ENCODE data around the gene PTBP2.
"Not testable (repeated sequence)": the region's sequence is repeated elsewhere in the genome, so short reads cannot be mapped to it uniquely, and the experiment has no call there.

PTBP2 gene

DNA sequence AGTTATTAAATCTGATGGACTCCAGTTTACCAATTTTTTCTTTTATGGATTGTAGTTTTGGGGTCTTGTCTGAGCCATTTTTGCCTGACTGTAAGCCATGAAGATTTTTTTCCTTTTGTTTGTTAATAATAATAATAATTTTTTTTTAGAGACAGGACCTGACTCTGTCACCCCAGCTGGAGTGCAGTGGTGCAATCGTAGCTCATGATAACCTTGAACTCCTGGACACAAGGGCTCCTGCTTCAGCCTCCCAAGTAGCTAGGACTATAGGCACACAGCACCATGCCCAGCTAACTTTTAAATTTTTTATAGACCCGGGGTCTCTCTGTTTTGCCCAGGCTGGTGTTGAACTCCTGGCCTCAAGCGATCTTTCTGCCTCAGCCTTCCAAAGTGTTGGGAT lies 6.3 kb downstream of the PTBP2 start:
- DNase-seq (ENCODE audit: insufficient read length, low spot score) (no peak), FAIRE-seq (no peak)

DNA sequence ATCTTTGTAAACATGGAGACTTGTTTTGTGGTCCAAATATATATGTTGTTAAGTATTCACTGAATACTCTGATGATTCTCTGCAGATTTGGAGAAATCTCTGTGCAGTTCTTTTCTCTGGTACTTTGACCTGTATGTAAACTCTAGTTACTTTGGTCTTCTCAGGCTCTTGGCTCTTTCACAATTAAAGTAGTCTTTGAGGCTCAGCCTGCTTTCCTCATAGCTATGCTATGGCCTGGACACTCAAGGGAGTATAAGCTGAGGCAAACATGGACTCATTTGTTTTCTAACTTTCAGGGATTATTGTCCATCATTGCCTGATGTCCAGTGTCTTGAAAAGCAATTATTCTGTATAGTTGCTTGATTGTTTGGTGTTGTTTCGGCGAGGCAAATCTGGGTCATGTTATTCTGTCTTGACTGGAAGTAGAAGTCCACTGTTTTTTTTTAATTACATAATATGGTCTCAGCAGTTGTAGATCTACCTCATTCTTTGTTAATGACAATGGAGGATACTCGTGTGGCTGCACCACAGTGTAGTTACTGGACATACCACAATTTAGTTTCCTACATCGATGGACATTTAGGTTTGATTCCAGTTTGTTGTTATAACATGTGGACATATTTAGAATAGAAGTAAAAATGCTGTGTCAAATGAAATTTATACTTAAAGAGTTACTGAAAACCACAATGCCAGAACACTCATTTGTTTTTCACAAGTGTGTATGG lies 9.2 kb downstream of the PTBP2 start:
- FAIRE-seq: no peak
- DNase-seq (ENCODE audit: insufficient read length, low spot score): no peak

DNA sequence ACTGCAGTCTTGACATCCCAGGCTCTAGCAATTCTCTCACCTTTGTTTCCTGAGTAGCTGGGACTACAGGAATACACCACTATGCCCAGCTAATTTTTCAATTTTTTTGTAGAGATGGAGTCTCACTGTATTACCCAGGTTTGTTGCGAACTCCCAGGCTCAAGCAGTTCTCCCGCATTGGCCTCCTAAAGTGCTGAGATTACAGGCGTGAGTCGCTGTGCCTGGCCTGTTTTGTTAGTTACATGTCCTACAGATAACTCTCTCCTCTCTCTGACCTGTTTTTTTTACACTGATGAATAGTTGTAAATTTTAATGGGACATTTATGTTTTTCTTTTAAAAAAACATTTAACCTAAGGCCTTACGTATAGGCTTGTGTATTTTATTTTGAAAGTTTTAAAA lies 19.8 kb downstream of the PTBP2 start:
- FAIRE-seq (no peak), DNase-seq (ENCODE audit: insufficient read length, low spot score) (no peak)

DNA sequence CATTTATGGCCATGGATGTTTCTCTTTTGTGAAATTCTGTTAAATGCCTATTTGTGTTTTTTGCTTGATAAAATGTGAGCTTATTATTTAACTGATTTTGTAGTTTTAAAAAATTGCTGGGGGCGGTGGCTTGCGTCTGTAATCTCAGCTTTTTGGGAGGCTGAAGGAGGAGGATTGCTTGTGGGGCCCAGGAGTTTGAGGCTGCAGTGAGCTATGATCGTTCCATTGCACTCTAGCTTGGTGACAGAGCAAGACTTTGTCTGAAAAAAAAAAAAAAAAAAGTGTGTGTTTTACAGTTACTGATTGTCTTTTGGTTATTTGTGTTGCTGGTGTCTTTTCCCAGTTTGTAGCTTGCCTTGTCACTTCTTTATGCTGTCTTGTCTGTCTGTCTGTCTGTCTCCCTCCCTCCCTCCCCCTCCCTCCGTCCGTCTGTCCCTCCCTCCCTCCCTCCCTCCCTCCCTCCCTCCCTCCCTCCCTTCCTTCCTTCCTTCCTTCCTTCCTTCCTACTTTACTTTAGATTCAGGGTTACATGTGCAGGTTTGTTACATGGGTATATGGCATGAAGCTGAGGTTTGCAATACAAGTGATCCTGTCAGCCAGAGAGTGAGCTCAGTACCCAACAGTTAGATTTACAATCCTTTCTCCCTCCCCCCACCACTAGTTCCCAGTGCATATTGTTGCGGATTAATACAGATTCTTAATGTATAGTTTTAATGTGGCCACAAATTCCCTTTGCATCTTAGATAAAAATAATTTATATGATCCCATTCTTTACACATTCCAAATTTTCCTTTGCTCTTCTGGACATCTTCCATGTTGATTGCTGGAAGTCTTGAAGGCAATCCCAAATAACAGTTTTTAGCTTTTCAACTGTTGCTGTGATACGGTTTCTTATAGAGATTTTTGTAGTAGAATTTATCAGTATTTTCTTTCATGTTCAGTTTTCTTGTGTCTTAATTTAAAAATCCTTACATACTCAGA lies 25.1 kb downstream of the PTBP2 start:
- DNase-seq (ENCODE audit: insufficient read length, low spot score): no peak
- no peak for FAIRE-seq

DNA sequence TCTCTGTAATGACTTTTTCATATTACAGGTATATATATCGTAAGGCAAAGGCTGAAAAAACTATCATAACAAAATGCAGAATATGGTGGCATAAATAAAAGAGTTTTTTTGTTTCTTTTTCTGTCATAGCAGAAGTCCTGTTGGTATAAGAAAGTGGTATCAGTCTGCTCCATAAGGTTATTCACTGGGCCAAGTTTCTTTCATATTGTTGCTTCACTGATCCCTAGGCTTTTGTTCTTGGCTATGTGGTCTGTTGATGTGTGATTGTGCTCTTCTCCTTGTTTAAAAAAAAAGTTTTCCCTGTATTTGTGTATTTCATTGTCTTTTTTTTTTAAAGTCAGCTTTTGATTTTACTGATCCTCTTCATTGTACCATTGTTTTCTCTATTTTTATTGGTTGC lies 26.0 kb downstream of the PTBP2 start:
- FAIRE-seq (no peak), DNase-seq (ENCODE audit: insufficient read length, low spot score) (no peak)

DNA sequence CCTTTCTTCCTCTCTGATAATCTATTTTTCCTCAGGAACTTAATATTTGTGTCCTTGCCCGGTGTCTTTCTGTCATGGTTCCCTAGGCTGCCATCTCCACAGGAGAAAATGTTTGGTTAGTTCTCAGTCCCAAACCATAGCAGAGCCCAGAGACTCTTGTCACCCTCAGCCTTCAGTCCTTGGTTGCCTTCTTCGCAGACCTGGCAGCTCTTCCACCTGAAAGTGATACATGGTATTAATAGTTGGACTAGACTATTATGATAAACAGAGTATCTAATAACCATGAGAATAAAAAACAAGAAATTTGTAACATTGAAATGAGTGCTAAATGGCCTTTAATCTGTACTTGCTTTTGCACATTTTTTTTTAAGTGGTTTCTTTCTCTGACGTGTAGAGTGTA lies 26.5 kb downstream of the PTBP2 start:
- DNase-seq (ENCODE audit: insufficient read length, low spot score) (no peak), FAIRE-seq (no peak)

DNA sequence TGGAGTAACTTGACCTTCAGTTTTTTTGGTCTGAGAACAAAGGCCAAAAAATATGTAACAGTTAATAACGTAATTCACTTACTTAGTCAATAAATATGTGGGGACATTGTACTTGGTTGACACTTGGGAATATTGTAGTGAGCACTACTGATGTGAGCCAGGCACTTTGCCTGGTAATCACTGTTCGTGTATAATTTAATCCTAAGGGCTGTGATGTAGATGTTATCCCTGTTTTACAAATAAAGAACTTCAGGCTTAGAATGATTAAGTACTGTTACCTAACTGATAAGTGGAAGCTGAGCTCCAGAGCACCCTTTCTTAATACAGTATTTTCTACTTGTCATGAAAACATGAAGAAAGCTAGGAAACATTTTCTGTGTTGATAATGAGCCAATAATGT lies 28.0 kb downstream of the PTBP2 start:
- FAIRE-seq (no peak), DNase-seq (ENCODE audit: insufficient read length, low spot score) (no peak)

DNA sequence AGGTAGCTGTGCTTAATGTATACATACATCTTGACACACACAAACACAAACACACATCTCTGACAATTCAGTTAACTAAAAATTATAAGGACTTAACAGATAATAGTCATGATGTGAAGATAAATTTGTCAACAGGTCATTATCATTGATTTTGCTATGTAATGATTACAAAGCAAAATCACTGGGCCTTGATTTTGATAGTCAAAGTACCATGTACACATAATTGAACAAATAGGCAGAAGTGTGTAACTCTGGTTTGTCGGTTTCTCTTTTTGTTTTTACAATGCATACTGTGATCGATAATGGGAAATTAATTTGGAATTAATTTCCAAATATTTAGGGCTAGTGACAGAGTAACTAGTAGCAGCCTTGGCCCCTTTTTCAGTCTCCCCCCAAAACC lies 30.8 kb downstream of the PTBP2 start:
- no peak for FAIRE-seq

DNA sequence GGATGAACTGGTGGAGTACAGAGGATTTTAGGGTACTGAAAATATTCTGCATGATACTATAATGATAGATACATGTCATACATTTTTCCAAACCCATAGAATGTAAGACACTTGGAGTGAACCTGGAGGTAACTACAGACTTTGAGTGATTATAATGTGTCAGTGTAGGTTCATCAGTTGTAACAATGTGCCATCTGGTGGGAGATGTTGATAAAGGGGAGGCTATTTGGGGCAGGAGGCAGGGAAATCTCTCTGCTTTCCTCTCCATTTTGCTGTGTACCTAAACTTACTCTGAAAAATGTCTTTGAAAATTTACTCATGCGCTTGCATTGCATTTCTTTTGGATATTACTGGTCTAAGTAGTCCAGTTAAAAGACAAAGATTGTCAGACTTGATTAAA lies 35.2 kb downstream of the PTBP2 start:
- FAIRE-seq: no peak
- DNase-seq (ENCODE audit: insufficient read length, low spot score): no peak

More for the DNA sequence above, 30.8 kb downstream of the PTBP2 start:
- DNase-seq (ENCODE audit: insufficient read length, low spot score): no peak

DNA sequence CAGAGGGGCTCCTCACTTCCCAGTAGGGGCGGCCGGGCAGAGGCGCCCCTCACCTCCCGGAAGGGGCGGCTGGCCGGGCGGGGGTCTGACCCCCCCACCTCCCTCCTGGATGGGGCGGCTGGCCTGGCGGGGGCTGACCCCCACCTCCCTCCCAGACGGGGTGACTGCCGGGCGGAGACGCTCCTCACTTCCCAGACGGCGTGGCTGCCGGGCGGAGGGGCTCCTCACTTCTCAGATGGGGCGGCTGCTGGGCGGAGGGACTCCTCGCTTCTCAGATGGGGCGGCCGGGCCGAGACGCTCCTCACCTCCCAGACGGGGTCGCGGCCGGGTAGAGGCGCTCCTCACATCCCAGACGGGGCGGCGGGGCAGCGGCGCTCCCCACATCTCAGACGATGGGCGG lies 41.0 kb downstream of the PTBP2 start:
- not testable (repeated sequence) for FAIRE-seq; DNase-seq (ENCODE audit: insufficient read length, low spot score)

DNA sequence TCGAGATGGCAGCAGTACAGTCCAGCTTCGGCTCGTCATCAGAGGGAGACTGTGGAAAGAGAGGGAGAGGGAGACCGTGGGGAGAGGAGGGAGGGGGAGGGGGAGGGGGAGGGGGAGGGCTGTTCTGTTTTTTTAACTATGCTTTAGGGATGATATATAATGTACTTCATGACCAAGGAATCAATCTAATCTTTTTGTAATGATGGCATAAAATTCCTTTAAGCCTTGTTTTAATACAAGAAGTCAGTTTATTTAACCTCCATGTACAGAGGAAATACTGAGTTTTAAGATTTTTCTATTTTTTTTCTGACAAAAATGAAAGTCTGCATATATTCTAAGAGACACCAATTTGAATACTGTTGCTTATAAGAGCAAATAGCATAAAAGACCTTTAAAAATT lies 41.9 kb downstream of the PTBP2 start:
- FAIRE-seq (no peak), DNase-seq (ENCODE audit: insufficient read length, low spot score) (no peak)

DNA sequence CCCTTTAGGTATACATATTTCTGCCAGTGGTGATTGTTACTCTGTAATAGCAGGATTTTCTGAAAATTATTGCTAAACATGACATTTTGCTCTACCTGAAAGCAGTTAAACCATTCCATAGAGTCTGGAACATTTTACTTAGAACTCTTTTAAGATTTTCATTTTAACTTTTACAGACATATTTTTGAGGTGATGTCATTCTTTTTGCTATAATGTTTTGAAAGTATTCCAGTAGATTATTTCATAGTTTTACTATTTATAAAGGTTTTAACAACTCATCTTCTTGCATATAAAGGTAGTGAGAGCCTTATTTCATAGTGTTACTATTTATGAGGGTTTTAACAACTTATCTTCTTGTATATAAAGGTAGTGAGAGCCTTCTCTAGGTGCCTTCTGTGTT lies 42.9 kb downstream of the PTBP2 start:
- no peak for FAIRE-seq
- DNase-seq (ENCODE audit: insufficient read length, low spot score): no peak

DNA sequence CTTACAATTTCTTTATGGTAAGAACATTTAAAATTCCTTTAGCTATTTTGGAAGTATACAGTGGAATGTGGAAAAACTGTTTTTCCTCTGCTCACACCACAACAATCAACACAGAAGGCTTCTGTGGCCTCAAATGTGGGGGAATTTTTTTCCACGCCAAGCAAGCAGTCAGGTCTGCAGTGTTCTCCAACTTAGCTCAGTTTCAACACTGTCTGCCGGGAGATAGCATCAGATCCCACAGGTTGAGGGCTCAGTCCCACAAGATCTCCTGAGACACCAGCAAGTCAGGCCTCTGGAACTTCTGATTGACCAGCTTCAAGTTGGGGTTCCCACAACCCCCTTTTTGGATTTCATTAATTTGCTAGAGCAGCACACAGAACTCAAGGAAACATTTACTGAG lies 50.3 kb downstream of the PTBP2 start:
- FAIRE-seq (no peak), DNase-seq (ENCODE audit: insufficient read length, low spot score) (no peak)

DNA sequence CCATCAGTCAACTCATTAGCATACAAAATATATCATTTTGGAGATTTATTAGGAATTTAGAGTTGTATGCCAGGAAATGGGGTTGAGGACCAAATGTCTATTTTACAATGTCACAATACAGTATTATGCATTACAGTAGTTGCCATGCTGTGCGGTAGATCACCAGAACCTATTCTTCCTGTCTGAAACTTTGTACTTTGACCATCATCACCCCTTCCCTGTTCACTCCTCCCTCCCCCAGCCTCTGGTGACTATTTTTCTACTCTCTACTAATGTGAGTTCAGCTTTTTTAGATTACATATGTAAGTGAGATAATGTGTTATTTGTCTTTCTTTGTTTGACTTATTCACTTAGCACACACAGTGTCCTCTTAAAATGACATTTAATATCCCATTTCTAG lies 50.8 kb downstream of the PTBP2 start:
- DNase-seq (ENCODE audit: insufficient read length, low spot score) (no peak), FAIRE-seq (no peak)

DNA sequence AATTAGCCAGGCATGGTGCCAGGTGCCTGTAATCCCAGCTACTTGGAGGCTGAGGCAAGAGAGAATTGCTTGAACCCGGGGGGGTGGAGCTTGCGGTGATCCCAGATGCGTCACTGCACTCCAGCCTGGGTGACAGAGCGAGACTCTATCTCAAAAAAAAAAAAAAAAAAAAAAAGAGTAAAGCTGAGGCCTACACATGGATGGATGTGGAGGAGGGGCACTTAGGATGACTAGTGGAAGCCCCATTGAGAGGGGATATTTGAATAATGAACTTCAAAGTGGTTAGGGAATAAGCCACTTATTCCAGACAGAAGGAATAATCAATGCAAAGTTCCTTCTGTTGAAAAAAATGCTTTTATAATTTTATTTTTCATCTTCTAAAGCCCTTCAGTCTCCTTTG lies 51.4 kb downstream of the PTBP2 start:
- FAIRE-seq (no peak), DNase-seq (ENCODE audit: insufficient read length, low spot score) (no peak)

DNA sequence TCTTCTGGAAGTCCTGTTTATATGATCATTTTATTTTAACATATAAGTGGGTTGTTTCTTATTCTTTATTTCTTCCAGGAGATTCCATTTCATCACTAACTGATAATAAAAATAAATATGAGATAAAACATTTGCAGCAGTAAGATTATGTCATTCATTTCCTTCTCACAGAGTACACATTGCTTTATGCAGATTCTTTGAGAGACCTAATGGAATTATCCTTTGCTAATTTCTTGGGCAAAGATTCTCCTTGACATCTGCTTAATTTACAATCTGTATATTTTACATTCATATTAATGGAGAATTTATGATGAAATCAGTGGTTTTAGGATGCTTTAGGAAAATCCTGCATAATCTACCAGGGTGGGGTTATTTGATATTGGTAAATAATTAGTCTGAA lies 60.6 kb downstream of the PTBP2 start:
- DNase-seq (ENCODE audit: insufficient read length, low spot score) (no peak), FAIRE-seq (no peak)

DNA sequence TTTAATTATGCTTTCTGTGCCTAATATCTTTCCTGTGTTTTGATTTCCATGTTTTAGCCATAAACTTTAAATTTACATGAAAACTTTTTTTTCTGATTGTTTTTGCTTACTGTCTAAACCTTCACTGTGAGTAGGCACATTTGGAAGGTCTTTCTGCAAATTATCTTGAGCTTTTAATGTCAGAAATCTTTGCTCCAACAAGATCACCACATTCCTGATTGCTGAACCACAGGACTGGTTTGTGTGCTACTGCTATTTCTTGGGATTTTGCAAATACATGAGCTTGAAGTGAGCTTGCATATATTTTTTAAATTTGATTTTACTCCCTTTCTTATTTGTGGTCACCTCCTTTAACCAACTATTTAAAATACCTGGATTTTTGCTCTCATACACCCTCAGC lies 61.3 kb downstream of the PTBP2 start:
- no peak for DNase-seq (ENCODE audit: insufficient read length, low spot score)
- no peak for FAIRE-seq

DNA sequence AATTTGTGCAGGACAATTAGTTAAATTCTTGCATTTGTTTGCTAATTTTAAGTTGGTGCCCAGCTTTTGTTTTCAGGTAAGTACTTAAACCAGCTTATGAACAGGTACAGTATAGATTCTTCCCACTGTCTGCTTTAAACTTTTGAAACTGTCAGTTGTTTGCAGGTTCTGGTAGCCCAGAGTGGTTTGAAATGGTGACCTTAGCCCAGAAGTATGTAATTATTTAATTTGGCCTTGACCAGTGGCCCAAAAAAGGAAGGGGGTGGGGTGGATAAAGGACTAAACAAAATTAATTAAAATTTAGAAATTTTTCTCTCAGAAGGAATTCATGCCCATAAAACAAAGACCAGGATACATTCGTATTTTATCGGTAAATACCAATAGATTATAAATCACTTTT lies 69.0 kb downstream of the PTBP2 start:
- no peak for FAIRE-seq
- no peak for DNase-seq (ENCODE audit: insufficient read length, low spot score)

DNA sequence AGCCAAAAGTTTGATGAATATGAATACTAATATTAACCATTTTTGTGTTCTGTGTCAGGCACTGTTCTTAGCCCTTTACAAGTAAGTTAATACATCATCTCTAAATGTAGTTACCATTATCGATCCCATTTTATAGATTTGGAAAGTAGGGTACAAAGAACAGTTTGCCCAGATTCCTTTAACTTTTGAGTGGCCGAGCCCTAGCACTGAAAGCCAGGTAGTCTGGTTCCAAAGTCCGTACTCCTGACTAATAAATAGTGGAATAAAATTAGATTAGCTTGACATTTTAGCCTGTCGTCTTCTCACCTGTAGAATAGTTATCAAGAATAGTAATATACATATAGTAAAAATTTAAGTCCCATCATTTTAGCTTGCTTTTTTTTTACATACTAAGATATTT lies 70.6 kb downstream of the PTBP2 start:
- FAIRE-seq: no peak
- no peak for DNase-seq (ENCODE audit: insufficient read length, low spot score)

DNA sequence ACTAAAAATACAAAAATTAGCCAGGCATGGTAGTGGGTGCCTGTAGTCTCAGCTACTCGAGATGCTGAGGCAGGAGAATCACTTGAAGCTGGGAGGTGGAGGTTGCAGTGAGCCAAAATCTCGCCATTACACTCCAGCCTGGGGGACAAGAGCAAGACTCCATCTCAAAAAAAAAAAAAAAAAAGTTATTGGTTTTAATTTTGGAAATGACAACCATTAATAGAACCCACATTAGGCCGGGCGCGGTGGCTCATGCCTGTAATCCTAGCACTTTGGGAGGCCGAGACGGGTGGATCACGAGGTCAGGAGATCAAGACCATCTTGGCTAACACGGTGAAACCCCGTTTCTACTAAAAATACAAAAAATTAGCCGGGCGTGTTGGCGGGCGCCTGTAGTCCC lies 80.1 kb downstream of the PTBP2 start:
- not testable (repeated sequence) for FAIRE-seq; DNase-seq (ENCODE audit: insufficient read length, low spot score)

DNA sequence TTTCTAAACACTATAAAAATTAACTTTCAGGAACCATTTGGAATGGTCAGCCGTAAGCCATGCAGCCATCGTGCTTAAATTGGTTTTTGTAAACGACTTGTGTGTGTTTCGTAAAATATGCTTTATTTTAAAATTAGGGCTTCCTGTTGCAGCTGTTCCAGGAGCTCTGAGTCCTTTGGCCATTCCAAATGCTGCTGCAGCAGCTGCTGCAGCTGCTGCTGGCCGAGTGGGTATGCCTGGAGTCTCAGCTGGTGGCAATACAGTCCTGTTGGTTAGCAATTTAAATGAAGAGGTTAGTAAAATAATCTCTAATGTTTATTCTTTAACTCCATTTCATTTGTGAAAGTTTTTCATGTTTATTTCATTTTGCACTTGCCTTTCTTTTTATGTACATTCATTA lies 83.1 kb downstream of the PTBP2 start:
- FAIRE-seq (no peak), DNase-seq (ENCODE audit: insufficient read length, low spot score) (no peak)

DNA sequence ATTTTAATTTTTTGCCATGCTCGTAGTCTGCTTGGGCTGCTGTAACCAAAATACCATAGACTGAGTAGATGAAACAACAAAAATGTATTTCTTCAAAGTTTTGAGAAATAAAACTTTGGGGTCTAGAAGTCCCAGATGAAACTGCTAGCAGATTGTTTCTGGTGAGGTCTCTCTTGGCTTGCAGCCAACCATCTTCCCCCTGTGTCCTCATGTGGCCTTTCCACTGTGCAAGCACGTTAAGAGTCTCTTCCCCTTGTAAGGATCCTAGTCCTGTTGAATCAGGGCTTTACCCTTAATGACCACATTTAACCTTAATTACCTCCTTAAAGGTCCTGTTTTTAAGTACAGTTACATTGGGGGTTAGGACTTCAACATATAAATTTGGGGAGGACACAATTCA lies 86.6 kb downstream of the PTBP2 start:
- FAIRE-seq: no peak
- DNase-seq (ENCODE audit: insufficient read length, low spot score): no peak

Measured in GM19239 (cell line).